Neuronal stem cell (in vitro differentiated cells): ENCODE measurements around the gene RNF114.
A peak's percentile ranks its signal among the peaks of the same experiment; 100 is the strongest.

ENCODE experiments used
- DNase-seq: peaks from one replicate; pipeline ENCODE4 v3.0.0-alpha.2; 2013; ENCODE audit warnings: low spot score
- H2AFZ ChIP-seq: one replicate; pipeline ENCODE4 v1.6.1; 2013; ENCODE audit warnings: mild to moderate bottlenecking, low read length, inconsistent platforms
- H2AK5ac ChIP-seq: 2 replicates; pipeline ENCODE4 v1.6.1; 2013; ENCODE audit warnings: low read depth, mild to moderate bottlenecking, inconsistent platforms, low read length, moderate library complexity, mixed read lengths
- H2BK120ac ChIP-seq: 2 replicates; pipeline ENCODE4 v1.6.1; 2013; ENCODE audit warnings: low read depth, mild to moderate bottlenecking, inconsistent platforms, low read length, moderate library complexity, mixed read lengths
- H2BK12ac ChIP-seq: one replicate; pipeline ENCODE4 v1.6.1; 2013; ENCODE audit warnings: low read length, inconsistent platforms
- H2BK15ac ChIP-seq: 2 replicates; pipeline ENCODE4 v1.6.1; 2013; ENCODE audit warnings: mild to moderate bottlenecking, low read length, inconsistent platforms, mixed read lengths
- H2BK5ac ChIP-seq: one replicate; pipeline ENCODE4 v1.6.1; 2013; ENCODE audit warnings: inconsistent platforms, mild to moderate bottlenecking, low read length, moderate library complexity
- H3K14ac ChIP-seq: one replicate; pipeline ENCODE4 v1.6.1; 2013; ENCODE audit warnings: low read length, inconsistent platforms
- H3K18ac ChIP-seq: 2 replicates; pipeline ENCODE4 v1.6.1; 2013; ENCODE audit warnings: low read length, inconsistent platforms
- H3K23ac ChIP-seq: 2 replicates; pipeline ENCODE4 v1.6.1; 2013; ENCODE audit warnings: low read depth, mild to moderate bottlenecking, mixed read lengths, low read length, inconsistent platforms; ENCODE audit not compliant: poor library complexity
- H3K27ac ChIP-seq: replicated peaks from 3 replicates; pipeline ENCODE4 v1.5.1; 2013; ENCODE audit warnings: low read length, inconsistent platforms
- H3K27me3 ChIP-seq, 3 experiments: 2 replicates each; pipeline ENCODE4 v1.6.1; 2013; ENCODE audit warnings: low read length in 3 of 3, mild to moderate bottlenecking in 2 of 3, inconsistent platforms in 1 of 3, low read depth in 1 of 3, mixed read lengths in 1 of 3, moderate library complexity in 1 of 3; ENCODE audit not compliant: control insufficient read depth in 3 of 3, insufficient read depth in 3 of 3
- H3K36me3 ChIP-seq, 2 donors: replicated peaks in 1 of 2; 2 replicates each; pipeline ENCODE4 v1.6.1; 2013; ENCODE audit warnings: low read length in 2 of 2; ENCODE audit not compliant: control insufficient read depth in 2 of 2, insufficient read depth in 2 of 2
- H3K4ac ChIP-seq: 2 replicates; pipeline ENCODE4 v1.6.1; 2013; ENCODE audit warnings: inconsistent platforms, mild to moderate bottlenecking, low read length, moderate library complexity
- H3K4me1 ChIP-seq, 2 donors: 1 replicate in 1 of 2; 2 replicates in 1 of 2; pipeline ENCODE4 v1.6.1; 2013; ENCODE audit warnings: low read length in 2 of 2, low read depth in 1 of 2; ENCODE audit not compliant: control insufficient read depth in 2 of 2, insufficient read depth in 1 of 2
- H3K4me2 ChIP-seq: one replicate; pipeline ENCODE4 v1.6.1; 2013; ENCODE audit warnings: mild to moderate bottlenecking, low read length, inconsistent platforms; ENCODE audit not compliant: insufficient read depth, poor library complexity, severe bottlenecking
- H3K4me3 ChIP-seq, 2 donors: 2 replicates each; pipeline ENCODE4 v1.5.1; 2013; ENCODE audit warnings: low read length in 2 of 2, mild to moderate bottlenecking in 2 of 2, inconsistent platforms in 1 of 2, moderate library complexity in 1 of 2
- H3K79me1 ChIP-seq: one replicate; pipeline ENCODE4 v1.6.1; 2013; ENCODE audit warnings: low read depth, mild to moderate bottlenecking, inconsistent platforms, low read length, moderate library complexity
- H3K9ac ChIP-seq: one replicate; pipeline ENCODE4 v1.6.1; 2013; ENCODE audit warnings: mild to moderate bottlenecking, low read depth, low read length, inconsistent platforms; ENCODE audit not compliant: poor library complexity
- H3K9me3 ChIP-seq, 2 donors: replicated peaks in 1 of 2; 2 replicates each; pipeline versions ENCODE3 to v1.6.1; 2013; ENCODE audit warnings: low read length in 2 of 2, mild to moderate bottlenecking in 2 of 2, inconsistent platforms in 1 of 2, low read depth in 1 of 2, mixed read lengths in 1 of 2, moderate library complexity in 1 of 2; ENCODE audit not compliant: control insufficient read depth in 2 of 2, insufficient read depth in 1 of 2
- H4K8ac ChIP-seq: one replicate; pipeline ENCODE4 v1.6.1; 2013; ENCODE audit warnings: low read depth, mild to moderate bottlenecking, inconsistent platforms, low read length, moderate library complexity
- H4K91ac ChIP-seq: one replicate; pipeline ENCODE4 v1.6.1; 2013; ENCODE audit warnings: low read length, low read depth, mild to moderate bottlenecking, inconsistent platforms; ENCODE audit not compliant: poor library complexity
- WGBS, 2 donors: extraction: QIAGEN DNeasy Blood & Tissue Kit; methylation state at CpG; one replicate each; pipeline ENCODE4 v1.1.7; 2013; ENCODE audit warnings: missing lambda C conversion rate in 2 of 2, mixed read lengths in 1 of 2; ENCODE audit not compliant: insufficient read length in 2 of 2, insufficient replicate concordance in 1 of 2; ENCODE audit errors: extremely low coverage in 2 of 2; 5-methylcytosine and 5-hydroxymethylcytosine counted together

RNF114 gene

DNA sequence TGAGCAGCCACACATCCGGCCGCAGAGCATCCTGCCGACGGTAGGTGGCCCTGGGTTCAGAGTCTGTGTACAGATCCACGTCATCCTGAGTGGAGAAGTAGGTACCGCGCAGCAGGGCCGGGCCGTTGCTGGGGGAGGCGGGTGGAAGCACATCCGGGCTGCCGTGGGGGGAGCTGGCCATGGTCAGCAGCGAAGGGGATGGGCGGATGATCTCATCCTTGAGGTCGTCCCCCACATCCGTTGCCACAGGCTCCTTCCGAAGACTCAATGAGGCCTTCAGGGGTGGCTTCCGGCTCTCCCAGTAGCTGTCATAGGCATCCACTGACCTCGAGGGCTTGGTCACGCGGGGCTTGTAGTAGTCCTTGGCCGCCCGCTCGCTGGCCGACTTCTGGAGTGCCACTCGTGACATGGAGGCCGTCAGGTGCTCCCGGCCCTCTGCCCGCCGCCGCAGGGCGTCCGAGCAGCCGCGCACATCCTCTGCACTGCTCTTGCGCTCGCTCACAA lies 30.0 kb upstream of the RNF114 start:
- Histone ChIP-seq H2BK12ac (no peak overlapping the region), H4K91ac (no peak overlapping the region), H3K18ac (no peak overlapping the region), H3K36me3 (peaks cover 31 to 51% of the 10 kb centered on the region in 2 donors), H3K9me3 (no peaks in the 10 kb centered on the region), H3K4me1 (peaks cover 0 to 11% of the 10 kb centered on the region in 2 donors), H4K8ac (no peak overlapping the region), H2AFZ (no peak overlapping the region), H3K4me2 (no peak overlapping the region), H2BK15ac (no peak overlapping the region), H3K79me1 (peaks cover 10% of the 10 kb centered on the region), H2BK120ac (no peak overlapping the region), H3K27ac (no peak overlapping the region), H3K9ac (peak overlapping the region; percentile 7), H3K27me3 (no peaks in the 10 kb centered on the region), H3K23ac (no peak overlapping the region), H3K4me3 (no peak overlapping the region), H3K14ac (no peak overlapping the region), H2BK5ac (no peak overlapping the region), H3K4ac (no peak overlapping the region), H2AK5ac (no peak overlapping the region)
- WGBS, 2 donors: no CpG with 5 or more reads among the region's 37 CpGs
- DNase-seq: no peak

DNA sequence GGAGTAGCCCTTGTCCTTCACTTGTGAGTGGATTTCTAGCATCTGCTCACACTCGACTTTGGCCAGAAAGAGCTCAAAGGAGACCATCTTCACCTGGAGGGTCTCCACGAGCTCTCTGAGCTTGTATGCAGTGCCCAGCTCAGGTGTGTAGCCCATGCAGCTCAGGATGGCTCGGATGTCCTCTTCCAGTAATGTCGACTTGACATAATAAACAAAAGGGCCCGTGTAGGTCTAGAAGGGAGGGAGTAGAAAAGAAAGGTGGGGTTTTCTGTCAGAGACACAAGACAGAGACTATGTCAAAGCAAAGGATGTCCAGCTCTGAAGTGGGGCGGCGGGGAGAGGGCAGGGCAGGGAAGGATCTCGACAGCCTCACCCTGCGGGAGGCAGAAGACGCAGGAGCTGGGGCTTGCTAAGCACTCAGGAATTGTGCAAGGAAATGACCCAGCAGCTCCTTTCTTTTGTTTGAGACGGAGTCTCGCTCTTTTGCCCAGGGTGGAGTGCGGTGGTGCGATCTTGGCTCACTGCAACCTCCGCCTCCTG lies 29.5 kb upstream of the RNF114 start:
- H3K79me1 ChIP-seq: peaks cover 10% of the 10 kb centered on the region
- no peak overlapping the region for H4K8ac ChIP-seq
- no peak overlapping the region for H2BK5ac ChIP-seq
- no peak overlapping the region for H2BK120ac ChIP-seq
- no peak overlapping the region for H3K18ac ChIP-seq
- no peak overlapping the region for H3K14ac ChIP-seq
- H3K4me2 ChIP-seq: no peak overlapping the region
- WGBS, 2 donors: no CpG with 5 or more reads among the region's 15 CpGs
- no peak overlapping the region for H2BK12ac ChIP-seq
- peaks cover 0 to 11% of the 10 kb centered on the region in 2 donors for H3K4me1 ChIP-seq
- no peak overlapping the region for H3K4ac ChIP-seq
- no peak overlapping the region for H2AFZ ChIP-seq
- H3K36me3 ChIP-seq: peaks cover 31 to 51% of the 10 kb centered on the region in 2 donors
- no peaks in the 10 kb centered on the region for H3K9me3 ChIP-seq
- H3K23ac ChIP-seq: no peak overlapping the region
- H3K27me3 ChIP-seq: no peaks in the 10 kb centered on the region
- H3K27ac ChIP-seq: no peak overlapping the region
- DNase-seq: no peak
- peak overlapping the region; percentile 12 for H3K9ac ChIP-seq
- no peak overlapping the region for H2AK5ac ChIP-seq
- H3K4me3 ChIP-seq: no peak overlapping the region
- H4K91ac ChIP-seq: no peak overlapping the region
- H2BK15ac ChIP-seq: no peak overlapping the region

DNA sequence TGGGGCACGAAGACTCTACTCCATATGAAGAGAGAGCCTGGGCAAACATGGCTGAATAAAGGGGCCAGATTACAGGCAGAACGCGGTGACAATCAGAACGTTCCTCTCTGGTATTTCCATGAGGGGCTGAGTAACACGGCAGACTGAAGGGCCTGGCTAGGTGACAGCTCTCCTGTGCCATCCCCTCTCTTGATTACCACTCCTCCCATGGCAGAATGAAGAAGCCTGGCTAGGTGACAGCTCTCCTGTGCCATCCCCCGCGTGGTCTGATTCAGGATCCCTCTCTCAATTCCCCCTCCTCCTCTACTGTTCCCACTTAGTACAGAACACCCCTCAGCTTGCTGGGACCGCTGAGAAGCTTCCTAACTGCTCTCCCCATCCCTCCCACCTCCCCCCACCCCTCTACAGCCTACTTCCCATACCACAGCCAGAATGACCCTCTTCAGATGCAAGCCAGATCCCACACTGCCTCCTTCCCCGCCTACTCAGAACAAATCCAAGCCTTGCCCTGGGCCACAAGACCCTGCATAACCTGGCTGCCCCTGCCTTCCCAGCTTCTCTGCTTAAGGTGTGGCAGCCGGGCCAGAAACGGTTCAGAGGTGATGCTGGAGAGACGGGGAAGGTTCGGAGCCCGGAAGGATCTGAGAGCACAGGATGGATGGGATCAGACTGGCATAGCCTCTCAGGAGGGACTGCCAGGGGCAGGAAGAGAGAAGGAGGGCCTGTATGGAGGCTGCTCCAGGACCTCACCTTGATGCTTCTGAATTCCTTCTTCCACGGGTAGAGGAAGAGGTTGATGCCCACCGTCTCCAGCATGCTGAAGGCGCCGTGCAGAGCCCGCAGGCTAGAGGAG lies 28.6 kb upstream of the RNF114 start:
- no CpG with 5 or more reads among the region's 19 CpGs for WGBS, 2 donors
- Histone ChIP-seq H3K27me3 (no peaks in the 10 kb centered on the region), H2BK15ac (no peak overlapping the region), H4K8ac (no peak overlapping the region), H3K4me3 (no peak overlapping the region), H3K9ac (no peak overlapping the region), H3K23ac (no peak overlapping the region), H3K4me2 (no peak overlapping the region), H2BK120ac (no peak overlapping the region), H3K4me1 (peaks cover 0 to 11% of the 10 kb centered on the region in 2 donors), H3K27ac (no peak overlapping the region), H2BK5ac (no peak overlapping the region), H3K9me3 (no peaks in the 10 kb centered on the region), H3K14ac (no peak overlapping the region), H2AK5ac (no peak overlapping the region), H2BK12ac (no peak overlapping the region), H4K91ac (no peak overlapping the region), H3K18ac (no peak overlapping the region), H3K36me3 (peaks cover 31 to 51% of the 10 kb centered on the region in 2 donors), H3K79me1 (peaks cover 10% of the 10 kb centered on the region), H3K4ac (no peak overlapping the region), H2AFZ (no peak overlapping the region)
- no peak for DNase-seq

DNA sequence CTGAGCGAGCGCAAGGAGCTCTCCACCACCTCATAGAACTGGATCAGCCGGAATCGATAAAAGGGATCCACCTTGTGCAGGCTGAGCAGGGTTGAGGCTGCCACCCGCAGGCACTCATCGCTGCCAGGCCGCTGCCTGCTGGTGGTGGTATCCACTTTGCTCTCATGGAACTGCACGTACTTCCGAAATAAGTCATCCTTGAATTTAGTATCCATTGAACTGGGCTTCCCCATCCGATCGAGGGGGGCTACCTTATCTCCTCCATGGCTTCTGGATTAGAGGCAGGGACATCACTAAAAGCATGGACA lies 28.0 kb upstream of the RNF114 start:
- no peak overlapping the region for H3K4ac ChIP-seq
- H2AK5ac ChIP-seq: no peak overlapping the region
- H3K9me3 ChIP-seq: no peaks in the 10 kb centered on the region
- H2BK15ac ChIP-seq: no peak overlapping the region
- H2BK120ac ChIP-seq: no peak overlapping the region
- no peak overlapping the region for H3K23ac ChIP-seq
- no peak overlapping the region for H3K18ac ChIP-seq
- H3K36me3 ChIP-seq: peaks cover 31 to 50% of the 10 kb centered on the region in 2 donors
- H3K4me2 ChIP-seq: no peak overlapping the region
- peaks cover 0 to 11% of the 10 kb centered on the region in 2 donors for H3K4me1 ChIP-seq
- peaks cover 10% of the 10 kb centered on the region for H3K79me1 ChIP-seq
- no peaks in the 10 kb centered on the region for H3K27me3 ChIP-seq
- H3K14ac ChIP-seq: no peak overlapping the region
- H3K4me3 ChIP-seq: no peak overlapping the region
- no peak overlapping the region for H3K27ac ChIP-seq
- no peak overlapping the region for H3K9ac ChIP-seq
- H2AFZ ChIP-seq: no peak overlapping the region
- H2BK5ac ChIP-seq: no peak overlapping the region
- DNase-seq: no peak
- WGBS, 2 donors: no CpG with 5 or more reads among the region's 11 CpGs
- H4K8ac ChIP-seq: no peak overlapping the region
- no peak overlapping the region for H4K91ac ChIP-seq
- H2BK12ac ChIP-seq: no peak overlapping the region
